Urinary bladder (tissue), 4 donors: ENCODE data around the gene CNTN5. TPM values are rescaled to one million over a fixed set of nuclear protein-coding genes. Genes with fewer than 3 reads are reported as not detected.

Source experiments
- DNase-seq: peaks from one replicate; pipeline ENCODE4 v3.0.0-alpha.2; 2015; ENCODE audit errors: extremely low spot score
- H3K27ac ChIP-seq: one replicate; pipeline ENCODE4 v1.5.1; 2013; ENCODE audit warnings: low read depth, mild to moderate bottlenecking, moderate library complexity
- H3K36me3 ChIP-seq: one replicate; pipeline ENCODE4 v1.6.1; 2013; ENCODE audit warnings: mild to moderate bottlenecking, moderate library complexity; ENCODE audit not compliant: insufficient read depth
- H3K4me1 ChIP-seq: one replicate; pipeline ENCODE4 v1.6.1; 2013; ENCODE audit warnings: mild to moderate bottlenecking, moderate library complexity; ENCODE audit not compliant: insufficient read depth
- H3K4me3 ChIP-seq: one replicate; pipeline ENCODE4 v1.5.1; 2013; ENCODE audit warnings: low read depth, low read length
- WGBS: extraction: QIAGEN DNeasy Blood & Tissue Kit; methylation state at CpG from one replicate; pipeline ENCODE4 v1.1.7; 2013; 5-methylcytosine and 5-hydroxymethylcytosine counted together
- polyA plus RNA-seq: library from polyadenylated mRNA; stranded (reverse); fragments of 200-250 nt; gene quantifications from one replicate; pipeline ENCODE4 v1.2.3, GENCODE V29; 2013
- total RNA-seq: library from RNA; depleted of rRNA; stranded (reverse); fragments of >200 nt; gene quantifications from one replicate; pipeline ENCODE4 v1.2.3, GENCODE V29; 2014
- donor health status: healthy with polysubstance abuse.
- donor health status: healthy.

Gene CNTN5
- total and polyA plus RNA-seq, 2 donors: 2.6 TPM; not detected in 1

GRCh38 chr11:99893811-99894210 lies 873.1 kb downstream of the CNTN5 start:
- Histone ChIP-seq H3K4me1 (no peaks in the 10 kb centered on the region), H3K36me3 (no peaks in the 10 kb centered on the region), H3K4me3 (no peak overlapping the region), H3K27ac (no peak overlapping the region)
- WGBS: 77% methylated on average over 1 of the region's 1 CpG
- DNase-seq: no peak

- H3K4me3 ChIP-seq: no peak overlapping the region
- no peak overlapping the region for H3K27ac ChIP-seq
Observed at GRCh38 chr11:99901175-99901574, 880.4 kb downstream of the CNTN5 start.

GRCh38 chr11:99911116-99911515 lies 890.4 kb downstream of the CNTN5 start:
- DNase-seq: no peak
- no peaks in the 10 kb centered on the region for H3K36me3 ChIP-seq
- 42% methylated on average over 3 of the region's 3 CpGs for WGBS
- no peak overlapping the region for H3K4me3 ChIP-seq
- H3K4me1 ChIP-seq: no peaks in the 10 kb centered on the region
- no peak overlapping the region for H3K27ac ChIP-seq

More at GRCh38 chr11:99901175-99901574, 880.4 kb downstream of the CNTN5 start:
- DNase-seq: no peak
- 79% methylated on average over 3 of the region's 3 CpGs for WGBS
- H3K4me1 ChIP-seq: no peaks in the 10 kb centered on the region
- no peaks in the 10 kb centered on the region for H3K36me3 ChIP-seq

- no peak overlapping the region for H3K4me3 ChIP-seq
- no peak for DNase-seq
- H3K4me1 ChIP-seq: no peaks in the 10 kb centered on the region
- H3K27ac ChIP-seq: no peak overlapping the region
- no peaks in the 10 kb centered on the region for H3K36me3 ChIP-seq
- 63% methylated on average over 4 of the region's 4 CpGs for WGBS
Observed at GRCh38 chr11:99916078-99916477, 895.3 kb downstream of the CNTN5 start.

DNA sequence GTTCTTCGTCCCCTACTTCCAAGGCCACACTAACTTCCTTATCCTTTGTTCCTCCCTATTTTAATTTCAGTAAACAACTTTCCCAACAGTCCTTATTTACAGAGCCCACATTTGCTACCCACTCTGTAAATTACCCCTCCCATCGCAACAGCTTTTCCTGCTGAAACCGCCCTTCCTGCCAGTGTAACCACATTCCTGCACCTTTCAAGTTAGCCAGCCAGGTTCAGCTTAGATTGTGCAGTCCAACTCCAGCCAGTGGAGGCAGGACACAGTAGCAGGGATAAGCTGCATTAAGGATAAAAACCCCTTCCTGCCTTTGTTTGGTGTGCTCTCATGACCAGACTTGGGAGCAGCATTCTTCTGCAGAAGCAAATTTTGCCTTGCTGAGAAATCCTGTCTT lies 898.0 kb downstream of the CNTN5 start:
- no peak for DNase-seq
- H3K4me1 ChIP-seq: no peaks in the 10 kb centered on the region
- 94% methylated on average over 3 of the region's 3 CpGs for WGBS
- H3K36me3 ChIP-seq: no peaks in the 10 kb centered on the region
- H3K27ac ChIP-seq: no peak overlapping the region
- H3K4me3 ChIP-seq: no peak overlapping the region

GRCh38 chr11:99920956-99921355 lies 900.2 kb downstream of the CNTN5 start:
- Histone ChIP-seq H3K27ac (no peak overlapping the region), H3K36me3 (no peaks in the 10 kb centered on the region), H3K4me3 (no peak overlapping the region), H3K4me1 (no peaks in the 10 kb centered on the region)
- DNase-seq: no peak
- WGBS: 85% methylated on average over 3 of the region's 3 CpGs

DNA sequence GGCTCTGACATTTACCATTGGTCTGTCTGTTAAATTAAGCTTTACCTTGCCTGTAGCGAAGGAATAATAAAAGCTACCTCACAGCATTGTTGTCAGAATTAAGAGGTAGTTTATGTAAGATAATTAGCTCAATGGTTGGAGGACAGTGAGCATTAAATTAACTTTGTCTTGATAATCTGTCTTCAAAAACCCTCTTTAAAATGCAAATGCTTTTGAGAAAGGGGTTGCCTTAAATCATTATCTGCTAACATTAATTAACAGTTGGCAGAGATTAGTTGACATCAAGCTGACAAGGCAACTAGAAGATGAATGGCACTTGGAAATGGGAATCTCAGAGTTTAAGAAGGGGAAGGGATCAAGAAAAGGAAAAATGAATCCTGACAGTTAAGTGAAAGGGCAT lies 905.2 kb downstream of the CNTN5 start:
- H3K4me1 ChIP-seq: no peaks in the 10 kb centered on the region
- H3K4me3 ChIP-seq: no peak overlapping the region
- no peaks in the 10 kb centered on the region for H3K36me3 ChIP-seq
- 0% methylated on average over 1 of the region's 1 CpG for whole genome bisulfite sequencing
- no peak overlapping the region for H3K27ac ChIP-seq
- no peak for DNase-seq

GRCh38 chr11:99932684-99933083 lies 911.9 kb downstream of the CNTN5 start:
- Histone ChIP-seq H3K4me3 (no peak overlapping the region), H3K4me1 (no peaks in the 10 kb centered on the region), H3K27ac (no peak overlapping the region), H3K36me3 (no peaks in the 10 kb centered on the region)
- no peak for DNase-seq
- 71% methylated on average over 2 of the region's 2 CpGs for WGBS

GRCh38 chr11:99934008-99934407 lies 913.3 kb downstream of the CNTN5 start:
- no peak for DNase-seq
- Histone ChIP-seq H3K27ac (no peak overlapping the region), H3K36me3 (no peaks in the 10 kb centered on the region), H3K4me3 (no peak overlapping the region), H3K4me1 (no peaks in the 10 kb centered on the region)

- 86% methylated on average over 9 of the region's 9 CpGs for WGBS
- H3K4me1 ChIP-seq: no peaks in the 10 kb centered on the region
- no peaks in the 10 kb centered on the region for H3K36me3 ChIP-seq
- H3K4me3 ChIP-seq: no peak overlapping the region
- no peak for DNase-seq
- no peak overlapping the region for H3K27ac ChIP-seq
Observed at GRCh38 chr11:99937330-99937729, 916.6 kb downstream of the CNTN5 start.

DNA sequence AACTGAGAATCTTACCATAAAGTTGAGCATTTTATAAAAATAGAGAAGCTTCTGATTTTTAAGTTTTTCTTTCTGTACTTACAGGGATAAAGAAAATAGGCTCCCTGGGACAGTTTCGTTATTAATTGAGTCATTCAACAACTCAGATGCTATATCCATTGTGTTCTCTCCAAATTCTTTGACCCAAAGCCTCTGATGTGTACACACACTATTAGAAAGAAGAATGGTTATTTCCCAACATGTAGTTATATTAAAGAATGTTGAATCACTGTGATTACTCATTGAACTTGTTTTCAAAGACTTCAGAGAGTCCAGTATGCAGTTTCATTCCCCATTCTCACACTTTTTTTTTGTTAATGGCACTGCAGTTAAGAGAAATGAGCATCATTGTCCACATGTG lies 932.1 kb downstream of the CNTN5 start:
- Histone ChIP-seq H3K27ac (no peak overlapping the region), H3K36me3 (no peaks in the 10 kb centered on the region), H3K4me1 (no peaks in the 10 kb centered on the region), H3K4me3 (no peak overlapping the region)
- 81% methylated on average over 1 of the region's 1 CpG for WGBS
- no peak for DNase-seq

- no peak overlapping the region for H3K4me3 ChIP-seq
- DNase-seq: no peak
- H3K27ac ChIP-seq: no peak overlapping the region
- no peaks in the 10 kb centered on the region for H3K4me1 ChIP-seq
- WGBS: 70% methylated on average over 3 of the region's 3 CpGs
- no peaks in the 10 kb centered on the region for H3K36me3 ChIP-seq
Observed at GRCh38 chr11:99960536-99960935, 939.8 kb downstream of the CNTN5 start.

GRCh38 chr11:99968336-99968735 lies 947.6 kb downstream of the CNTN5 start:
- WGBS: 69% methylated on average over 1 of the region's 1 CpG
- no peaks in the 10 kb centered on the region for H3K4me1 ChIP-seq
- H3K4me3 ChIP-seq: no peak overlapping the region

GRCh38 chr11:99973993-99974392 lies 953.2 kb downstream of the CNTN5 start:
- 55% methylated on average over 4 of the region's 4 CpGs for WGBS
- Histone ChIP-seq H3K4me1 (no peaks in the 10 kb centered on the region), H3K4me3 (no peak overlapping the region), H3K36me3 (no peaks in the 10 kb centered on the region), H3K27ac (no peak overlapping the region)
- no peak for DNase-seq

More at GRCh38 chr11:99968336-99968735, 947.6 kb downstream of the CNTN5 start:
- Histone ChIP-seq H3K36me3 (no peaks in the 10 kb centered on the region), H3K27ac (no peak overlapping the region)
- DNase-seq: no peak

DNA sequence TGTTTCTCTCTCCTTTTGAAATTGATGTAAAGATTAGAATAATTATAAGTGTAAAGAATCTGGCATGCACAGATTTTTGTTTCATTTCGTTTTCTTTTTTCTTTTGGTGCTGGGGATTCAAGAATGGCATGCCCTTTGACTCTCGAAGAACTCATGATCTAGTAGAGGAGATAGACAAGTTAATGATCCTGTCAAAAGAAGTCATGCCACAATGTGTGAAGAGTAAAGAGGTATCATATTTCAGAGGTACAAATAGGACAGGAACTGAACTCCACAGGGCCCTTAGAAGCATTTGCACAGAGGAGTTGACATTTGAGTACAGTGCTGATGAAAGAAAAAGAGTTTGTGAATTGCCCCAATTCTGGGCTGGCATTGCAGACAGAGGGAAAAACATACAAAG lies 958.3 kb downstream of the CNTN5 start:
- WGBS: 61% methylated on average over 2 of the region's 2 CpGs
- no peak for DNase-seq
- no peaks in the 10 kb centered on the region for H3K36me3 ChIP-seq
- H3K4me3 ChIP-seq: no peak overlapping the region
- no peak overlapping the region for H3K27ac ChIP-seq
- no peaks in the 10 kb centered on the region for H3K4me1 ChIP-seq
